H9 (cell line): ENCODE data around the gene SLC35F3. TPM values are rescaled to one million over a fixed set of nuclear protein-coding genes. Genes with fewer than 3 reads are reported as not detected.
A peak's percentile ranks its signal among the peaks of the same experiment; 100 is the strongest.

Source experiments
- DNase-seq: peaks from one replicate; pipeline ENCODE4 v3.0.0-alpha.2; 2017
- H2AFZ ChIP-seq: one replicate; pipeline ENCODE4 v1.6.1; 2013; ENCODE audit warnings: mild to moderate bottlenecking, low read length, control low read depth, moderate library complexity
- H2AK5ac ChIP-seq: 2 replicates; pipeline ENCODE4 v1.6.1; 2013; ENCODE audit warnings: low read length, control low read depth, mixed read lengths; ENCODE audit not compliant: insufficient read length
- H2BK120ac ChIP-seq: one replicate; pipeline ENCODE4 v1.6.1; 2013; ENCODE audit warnings: low read depth, mild to moderate bottlenecking, low read length, control low read depth, inconsistent platforms; ENCODE audit not compliant: poor library complexity, severe bottlenecking
- H2BK12ac ChIP-seq: 2 replicates; pipeline ENCODE4 v1.6.1; 2013; ENCODE audit warnings: low read length, control low read depth, mixed read lengths, low read depth; ENCODE audit not compliant: insufficient read length
- H2BK15ac ChIP-seq: 2 replicates; pipeline ENCODE4 v1.6.1; 2013; ENCODE audit warnings: low read depth, low read length, control low read depth
- H2BK20ac ChIP-seq: one replicate; pipeline ENCODE4 v1.6.1; 2013; ENCODE audit warnings: low read depth, mild to moderate bottlenecking, low read length, control low read depth, inconsistent platforms; ENCODE audit not compliant: poor library complexity, severe bottlenecking
- H2BK5ac ChIP-seq: 2 replicates; pipeline ENCODE4 v1.6.1; 2013; ENCODE audit warnings: low read length, control low read depth, mixed read lengths; ENCODE audit not compliant: insufficient read length
- H3K14ac ChIP-seq: 2 replicates; pipeline ENCODE4 v1.6.1; 2013; ENCODE audit warnings: low read length, control low read depth; ENCODE audit not compliant: insufficient read depth
- H3K18ac ChIP-seq: 2 replicates; pipeline ENCODE4 v1.6.1; 2013; ENCODE audit warnings: low read depth, mild to moderate bottlenecking, mixed read lengths, low read length, control low read depth; ENCODE audit not compliant: insufficient read length
- H3K23ac ChIP-seq: 2 replicates; pipeline ENCODE4 v1.6.1; 2013; ENCODE audit warnings: low read length, control low read depth, mixed read lengths, low read depth; ENCODE audit not compliant: insufficient read length
- H3K23me2 ChIP-seq: 2 replicates; pipeline ENCODE4 v1.6.1; 2013; ENCODE audit warnings: low read depth, mild to moderate bottlenecking, mixed read lengths, low read length, control low read depth; ENCODE audit not compliant: insufficient read length, poor library complexity, severe bottlenecking
- H3K27ac ChIP-seq: 2 replicates; pipeline ENCODE4 v1.5.1; 2013; ENCODE audit warnings: low read length, control low read depth, mixed read lengths, low read depth; ENCODE audit not compliant: insufficient read length
- H3K27me3 ChIP-seq: 2 replicates; pipeline ENCODE4 v1.6.1; 2013; ENCODE audit warnings: low read length, control low read depth, inconsistent platforms; ENCODE audit not compliant: insufficient read depth
- H3K4ac ChIP-seq: 2 replicates; pipeline ENCODE4 v1.6.1; 2013; ENCODE audit warnings: low read depth, mild to moderate bottlenecking, control low read depth, inconsistent platforms, low read length, moderate library complexity
- H3K4me1 ChIP-seq: 2 replicates; pipeline ENCODE4 v1.6.1; 2013; ENCODE audit warnings: low read length, control low read depth, inconsistent platforms; ENCODE audit not compliant: insufficient read depth
- H3K4me2 ChIP-seq: 2 replicates; pipeline ENCODE4 v1.6.1; 2013; ENCODE audit warnings: low read length, control low read depth, mixed read lengths; ENCODE audit not compliant: insufficient read length, insufficient read depth
- H3K56ac ChIP-seq: 2 replicates; pipeline ENCODE4 v1.6.1; 2013; ENCODE audit warnings: low read depth, mild to moderate bottlenecking, mixed read lengths, low read length, control low read depth; ENCODE audit not compliant: insufficient read length
- H3K79me1 ChIP-seq: 2 replicates; pipeline ENCODE4 v1.6.1; 2013; ENCODE audit warnings: low read depth, mild to moderate bottlenecking, moderate library complexity, low read length, control low read depth, inconsistent platforms; ENCODE audit not compliant: insufficient read depth, poor library complexity, severe bottlenecking
- H3K79me2 ChIP-seq: 2 replicates; pipeline ENCODE4 v1.6.1; 2013; ENCODE audit warnings: low read length, control low read depth, inconsistent platforms; ENCODE audit not compliant: insufficient read depth
- H3K9ac ChIP-seq: 2 replicates; pipeline ENCODE4 v1.6.1; 2013; ENCODE audit warnings: low read length, control low read depth, mixed read lengths; ENCODE audit not compliant: insufficient read length; ENCODE audit errors: extremely low read depth
- H3K9me3 ChIP-seq: one replicate; pipeline ENCODE4 v1.6.1; 2013; ENCODE audit warnings: low read depth, low read length, inconsistent platforms; ENCODE audit not compliant: control insufficient read depth
- H3T11ph ChIP-seq: one replicate; pipeline ENCODE4 v1.6.1; 2013; ENCODE audit warnings: mild to moderate bottlenecking, low read length, control low read depth, inconsistent platforms
- H4K20me1 ChIP-seq: one replicate; pipeline ENCODE4 v1.6.1; 2013; ENCODE audit not compliant: control insufficient read depth, insufficient read length, insufficient read depth
- H4K5ac ChIP-seq: 2 replicates; pipeline ENCODE4 v1.6.1; 2013; ENCODE audit warnings: low read depth, mild to moderate bottlenecking, mixed read lengths, low read length, control low read depth; ENCODE audit not compliant: insufficient read length
- H4K8ac ChIP-seq: replicated peaks from 2 replicates; pipeline ENCODE4 v1.6.1; 2013; ENCODE audit warnings: low read length, control low read depth, mixed read lengths, low read depth; ENCODE audit not compliant: insufficient read length
- H4K91ac ChIP-seq: 2 replicates; pipeline ENCODE4 v1.6.1; 2013; ENCODE audit warnings: low read depth, mild to moderate bottlenecking, moderate library complexity, mixed read lengths, low read length, control low read depth; ENCODE audit not compliant: insufficient read length
- H3K27ac Mint-ChIP-seq, 3 experiments: 2 replicates in 2 of 3; 3 replicates in 1 of 3; pipeline ENCODE4 v1.8.0; 2020 to 2021; ENCODE audit warnings: mixed read lengths in 3 of 3, mild to moderate bottlenecking in 1 of 3, moderate library complexity in 1 of 3
- H3K27me3 Mint-ChIP-seq: 2 replicates; pipeline ENCODE4 v1.8.0; 2021; ENCODE audit warnings: low read depth, mild to moderate bottlenecking, moderate library complexity, mixed read lengths
- H3K36me3 Mint-ChIP-seq, 3 experiments: 2 replicates in 2 of 3; 3 replicates in 1 of 3; pipeline ENCODE4 v1.8.0; 2020 to 2021; ENCODE audit warnings: low read depth in 3 of 3, mixed read lengths in 3 of 3; ENCODE audit not compliant: insufficient read depth in 1 of 3
- H3K4me1 Mint-ChIP-seq, 2 experiments: 2 replicates each; pipeline ENCODE4 v1.8.0; 2020; ENCODE audit warnings: mixed read lengths in 2 of 2
- H3K4me3 Mint-ChIP-seq, 2 experiments: 2 replicates in 1 of 2; 3 replicates in 1 of 2; pipeline ENCODE4 v1.8.0; 2020 to 2021; ENCODE audit warnings: mild to moderate bottlenecking in 2 of 2, mixed read lengths in 2 of 2, moderate library complexity in 1 of 2
- H3K9me3 Mint-ChIP-seq, 2 experiments: 2 replicates in 1 of 2; 3 replicates in 1 of 2; pipeline ENCODE4 v1.8.0; 2020; ENCODE audit warnings: mild to moderate bottlenecking in 2 of 2, mixed read lengths in 2 of 2, moderate library complexity in 1 of 2
- CTCF ChIP-seq: fragments of 200-600 bp; sonication (generic); conservative IDR thresholded peaks from 3 replicates; pipeline ENCODE4 v1.8.0; 2021; ENCODE audit warnings: antibody characterized with exemption, mild to moderate bottlenecking
- WGBS: extraction: QIAGEN DNeasy Blood & Tissue Kit; methylation state at CpG from one replicate; pipeline ENCODE4 v1.1.7; 2013; ENCODE audit warnings: missing lambda C conversion rate, low lambda C conversion rate, mixed read lengths; ENCODE audit not compliant: insufficient read length; ENCODE audit errors: extremely low coverage; 5-methylcytosine and 5-hydroxymethylcytosine counted together
- total RNA-seq: library from RNA; stranded (reverse); gene quantifications from 2 replicates; pipeline ENCODE4 v1.2.1, GENCODE V29; 2021

The SLC35F3 gene
- total RNA-seq, 1 experiment from 2014 or later: 0.81 TPM

GRCh38 chr1:234309598-234310459, 405.4 kb downstream of the SLC35F3 start:
- no peak overlapping the region for H2BK5ac ChIP-seq
- DNase-seq: peak; percentile 79

More at GRCh38 chr1:234309598-234310459, 405.4 kb downstream of the SLC35F3 start:
- no peaks in the 10 kb centered on the region for H3K79me2 ChIP-seq
- H3K27ac Mint-ChIP-seq: peak overlapping the region in 1 of 3 experiments; percentile 10; a peak in 1 of 7 replicates
- H3K4me1 ChIP-seq: no peaks in the 10 kb centered on the region
- no peaks in the 10 kb centered on the region for H4K20me1 ChIP-seq
- no peak overlapping the region for H4K5ac ChIP-seq
- H3T11ph ChIP-seq: no peak overlapping the region
- H3K79me1 ChIP-seq: no peaks in the 10 kb centered on the region
- no peak overlapping the region for H4K8ac ChIP-seq
- peaks cover 7% of the 10 kb centered on the region for H3K27me3 Mint-ChIP-seq
- no peak overlapping the region for H2AK5ac ChIP-seq
- WGBS: no CpG with 5 or more reads among the region's 26 CpGs
- no peaks in the 10 kb centered on the region for H3K23me2 ChIP-seq
- H2BK12ac ChIP-seq: no peak overlapping the region
- no peak overlapping the region for H3K56ac ChIP-seq
- H3K9me3 Mint-ChIP-seq: no peaks in the 10 kb centered on the region
- H3K36me3 Mint-ChIP-seq: no peaks in the 10 kb centered on the region; a peak in 2 of 7 replicates
- TF ChIP-seq CTCF: peak; percentile 96
- no peak overlapping the region for H3K23ac ChIP-seq
- no peak overlapping the region for H3K18ac ChIP-seq
- H3K4me2 ChIP-seq: no peak overlapping the region
- H2AFZ ChIP-seq: no peak overlapping the region
- no peaks in the 10 kb centered on the region for H3K27me3 ChIP-seq
- H3K4me3 Mint-ChIP-seq: peak overlapping the region in 1 of 2 experiments; percentile 13; a peak in 1 of 5 replicates
- H3K14ac ChIP-seq: no peak overlapping the region
- no peak overlapping the region for H3K27ac ChIP-seq
- no peak overlapping the region for H2BK20ac ChIP-seq
- H2BK15ac ChIP-seq: no peak overlapping the region
- H3K4ac ChIP-seq: no peak overlapping the region
- no peak overlapping the region for H2BK120ac ChIP-seq
- no peaks in the 10 kb centered on the region for H3K9me3 ChIP-seq
- H3K9ac ChIP-seq: no peak overlapping the region
- H3K4me1 Mint-ChIP-seq: peaks cover 15 to 17% of the 10 kb centered on the region in 2 experiments
- no peak overlapping the region for H4K91ac ChIP-seq
